GM19023 (cell line): ENCODE measurements around the gene C19orf44.
"Not testable (repeated sequence)": the region's sequence is repeated elsewhere in the genome, so short reads cannot be mapped to it uniquely, and the experiment has no call there.

Experiments
- ATAC-seq: cut with Tn5 transposase; IDR thresholded peaks from one replicate; pipeline ENCODE4 v1.9.1; 2021; ENCODE audit warnings: mild to moderate bottlenecking, moderate library complexity; ENCODE audit not compliant: unreplicated experiment

C19orf44 gene

GRCh38 chr19:16466802-16467427 is 29.3 kb upstream of the C19orf44 start:
- not testable (repeated sequence) for ATAC-seq

- ATAC-seq, result no peak
Measured at GRCh38 chr19:16467581-16467980, 28.6 kb upstream of the C19orf44 start.

- no peak for ATAC-seq
Measured at GRCh38 chr19:16470541-16470910, 25.7 kb upstream of the C19orf44 start.

GRCh38 chr19:16470911-16471811 is 25.0 kb upstream of the C19orf44 start:
- ATAC-seq, result peak; percentile 25

GRCh38 chr19:16472559-16472899 is 23.7 kb upstream of the C19orf44 start:
- not testable (repeated sequence) for ATAC-seq

GRCh38 chr19:16472992-16473391 is 23.2 kb upstream of the C19orf44 start:
- ATAC-seq, result no peak

- ATAC-seq, result no peak
Measured at GRCh38 chr19:16473875-16474392, 22.3 kb upstream of the C19orf44 start.

- ATAC-seq, result no peak
Measured at GRCh38 chr19:16476401-16476800, 19.8 kb upstream of the C19orf44 start.

- no peak for ATAC-seq
Measured at GRCh38 chr19:16477311-16477710, 18.9 kb upstream of the C19orf44 start.

GRCh38 chr19:16482745-16483144 is 13.4 kb upstream of the C19orf44 start:
- no peak for ATAC-seq

GRCh38 chr19:16486476-16486875 is 9.7 kb upstream of the C19orf44 start:
- not testable (repeated sequence) for ATAC-seq

GRCh38 chr19:16496613-16496983 is 404 bp downstream of the C19orf44 start:
- ATAC-seq, result no peak

- no peak for ATAC-seq
Measured at GRCh38 chr19:16497042-16497441, 848 bp downstream of the C19orf44 start.

- no peak for ATAC-seq
Measured at GRCh38 chr19:16497837-16498236, 1.6 kb downstream of the C19orf44 start.

GRCh38 chr19:16504271-16504670 is 8.1 kb downstream of the C19orf44 start:
- ATAC-seq, result no peak

GRCh38 chr19:16506161-16506560 is 10.0 kb downstream of the C19orf44 start:
- not testable (repeated sequence) for ATAC-seq

GRCh38 chr19:16506961-16507360 is 10.8 kb downstream of the C19orf44 start:
- no peak for ATAC-seq

- ATAC-seq, result no peak
Measured at GRCh38 chr19:16508546-16508945, 12.4 kb downstream of the C19orf44 start.

GRCh38 chr19:16509141-16510061 is 13.2 kb downstream of the C19orf44 start:
- ATAC-seq, result no peak

- ATAC-seq, result not testable (repeated sequence)
Measured at GRCh38 chr19:16512611-16513010, 16.4 kb downstream of the C19orf44 start.

GRCh38 chr19:16514383-16515019 is 18.3 kb downstream of the C19orf44 start:
- ATAC-seq, result no peak
